Measurements from ENCODE around the gene SDHAF3.
"Not testable (repeated sequence)": the region's sequence is repeated elsewhere in the genome, so short reads cannot be mapped to it uniquely, and the experiment has no call there.

SDHAF3 gene

GRCh38 chr7:97096661-97097060 lies 20.8 kb upstream of the SDHAF3 start:
- Histone ChIP-seq H3K4me3 (ENCODE audit: low read length) (no peak overlapping the region), H3K9ac (ENCODE audit: low read length) (no peak overlapping the region), H3K27ac (ENCODE audit: low read depth, low read length) (no peak overlapping the region)

GRCh38 chr7:97104719-97105238 lies 12.7 kb upstream of the SDHAF3 start:
- no peaks in the 10 kb centered on the region for H3K4me1 ChIP-seq (ENCODE audit: control insufficient read depth, insufficient read depth, low read length)
- H3K9ac ChIP-seq (ENCODE audit: low read length), result no peak overlapping the region
- H3K27me3 ChIP-seq (ENCODE audit: control insufficient read depth, insufficient read depth, low read length), result no peaks in the 10 kb centered on the region
- no peaks in the 10 kb centered on the region for H3K36me3 ChIP-seq (ENCODE audit: control insufficient read depth, insufficient read depth, low read length)
- H3K27ac ChIP-seq (ENCODE audit: low read depth, low read length), result no peak overlapping the region
- H3K4me3 ChIP-seq (ENCODE audit: low read length), result no peak overlapping the region

More at GRCh38 chr7:97096661-97097060, 20.8 kb upstream of the SDHAF3 start:
- no peaks in the 10 kb centered on the region for H3K4me1 ChIP-seq (ENCODE audit: control insufficient read depth, insufficient read depth, low read length)
- H3K27me3 ChIP-seq (ENCODE audit: control insufficient read depth, insufficient read depth, low read length), result no peaks in the 10 kb centered on the region
- no peaks in the 10 kb centered on the region for H3K36me3 ChIP-seq (ENCODE audit: control insufficient read depth, insufficient read depth, low read length)

GRCh38 chr7:97107192-97107800 lies 10.2 kb upstream of the SDHAF3 start:
- Histone ChIP-seq H3K36me3 (ENCODE audit: control insufficient read depth, insufficient read depth, low read length) (no peaks in the 10 kb centered on the region), H3K27ac (ENCODE audit: low read depth, low read length) (no peak overlapping the region), H3K4me3 (ENCODE audit: low read length) (no peak overlapping the region), H3K9ac (ENCODE audit: low read length) (no peak overlapping the region), H3K4me1 (ENCODE audit: control insufficient read depth, insufficient read depth, low read length) (no peaks in the 10 kb centered on the region), H3K27me3 (ENCODE audit: control insufficient read depth, insufficient read depth, low read length) (no peaks in the 10 kb centered on the region)

GRCh38 chr7:97116308-97116707 lies 1.2 kb upstream of the SDHAF3 start:
- no peaks in the 10 kb centered on the region for H3K4me1 ChIP-seq (ENCODE audit: control insufficient read depth, insufficient read depth, low read length)
- no peaks in the 10 kb centered on the region for H3K27me3 ChIP-seq (ENCODE audit: control insufficient read depth, insufficient read depth, low read length)
- H3K9ac ChIP-seq (ENCODE audit: low read length), result no peak overlapping the region
- H3K36me3 ChIP-seq (ENCODE audit: control insufficient read depth, insufficient read depth, low read length), result peaks cover 2% of the 10 kb centered on the region
- H3K27ac ChIP-seq (ENCODE audit: low read depth, low read length), result no peak overlapping the region
- H3K4me3 ChIP-seq (ENCODE audit: low read length), result no peak overlapping the region

GRCh38 chr7:97117035-97117371 lies 495 bp upstream of the SDHAF3 start:
- peak overlapping the region; percentile 80 for H3K27ac ChIP-seq (ENCODE audit: low read depth, low read length)
- H3K9ac ChIP-seq (ENCODE audit: low read length), result no peak overlapping the region
- H3K27me3 ChIP-seq (ENCODE audit: control insufficient read depth, insufficient read depth, low read length), result no peaks in the 10 kb centered on the region
- peaks cover 2% of the 10 kb centered on the region for H3K36me3 ChIP-seq (ENCODE audit: control insufficient read depth, insufficient read depth, low read length)
- H3K4me3 ChIP-seq (ENCODE audit: low read length), result peak overlapping the region; percentile 100
- no peaks in the 10 kb centered on the region for H3K4me1 ChIP-seq (ENCODE audit: control insufficient read depth, insufficient read depth, low read length)

- peak overlapping the region; percentile 86 for H3K9ac ChIP-seq (ENCODE audit: low read length)
- no peaks in the 10 kb centered on the region for H3K4me1 ChIP-seq (ENCODE audit: control insufficient read depth, insufficient read depth, low read length)
- no peak overlapping the region for H3K27ac ChIP-seq (ENCODE audit: low read depth, low read length)
- H3K36me3 ChIP-seq (ENCODE audit: control insufficient read depth, insufficient read depth, low read length), result peaks cover 2% of the 10 kb centered on the region
- no peaks in the 10 kb centered on the region for H3K27me3 ChIP-seq (ENCODE audit: control insufficient read depth, insufficient read depth, low read length)
- H3K4me3 ChIP-seq (ENCODE audit: low read length), result peak overlapping the region; percentile 100
These were observed 914 bp downstream of the SDHAF3 start for GRCh38 chr7:97118306-97118917.

- Histone ChIP-seq H3K4me3 (ENCODE audit: low read length) (no peak overlapping the region), H3K27me3 (ENCODE audit: control insufficient read depth, insufficient read depth, low read length) (no peaks in the 10 kb centered on the region), H3K27ac (ENCODE audit: low read depth, low read length) (no peak overlapping the region)
These were observed 2.2 kb downstream of the SDHAF3 start for GRCh38 chr7:97119747-97120146.

GRCh38 chr7:97120713-97121457 lies 3.4 kb downstream of the SDHAF3 start:
- H3K27ac ChIP-seq (ENCODE audit: low read depth, low read length), result no peak overlapping the region
- peaks cover 2% of the 10 kb centered on the region for H3K36me3 ChIP-seq (ENCODE audit: control insufficient read depth, insufficient read depth, low read length)
- H3K9ac ChIP-seq (ENCODE audit: low read length), result no peak overlapping the region
- H3K4me3 ChIP-seq (ENCODE audit: low read length), result no peak overlapping the region
- H3K4me1 ChIP-seq (ENCODE audit: control insufficient read depth, insufficient read depth, low read length), result no peaks in the 10 kb centered on the region
- H3K27me3 ChIP-seq (ENCODE audit: control insufficient read depth, insufficient read depth, low read length), result no peaks in the 10 kb centered on the region

More at GRCh38 chr7:97119747-97120146, 2.2 kb downstream of the SDHAF3 start:
- no peak overlapping the region for H3K9ac ChIP-seq (ENCODE audit: low read length)
- peaks cover 2% of the 10 kb centered on the region for H3K36me3 ChIP-seq (ENCODE audit: control insufficient read depth, insufficient read depth, low read length)
- no peaks in the 10 kb centered on the region for H3K4me1 ChIP-seq (ENCODE audit: control insufficient read depth, insufficient read depth, low read length)

GRCh38 chr7:97123115-97123514 lies 5.6 kb downstream of the SDHAF3 start:
- H3K4me1 ChIP-seq (ENCODE audit: control insufficient read depth, insufficient read depth, low read length); H3K4me3 ChIP-seq (ENCODE audit: low read length): not testable (repeated sequence)

GRCh38 chr7:97126483-97127171 lies 9.1 kb downstream of the SDHAF3 start:
- H3K27me3 ChIP-seq (ENCODE audit: control insufficient read depth, insufficient read depth, low read length), result no peaks in the 10 kb centered on the region
- no peak overlapping the region for H3K27ac ChIP-seq (ENCODE audit: low read depth, low read length)
- no peak overlapping the region for H3K4me3 ChIP-seq (ENCODE audit: low read length)
- no peaks in the 10 kb centered on the region for H3K36me3 ChIP-seq (ENCODE audit: control insufficient read depth, insufficient read depth, low read length)
- H3K9ac ChIP-seq (ENCODE audit: low read length), result no peak overlapping the region
- no peaks in the 10 kb centered on the region for H3K4me1 ChIP-seq (ENCODE audit: control insufficient read depth, insufficient read depth, low read length)

More at GRCh38 chr7:97123115-97123514, 5.6 kb downstream of the SDHAF3 start:
- H3K36me3 ChIP-seq (ENCODE audit: control insufficient read depth, insufficient read depth, low read length); H3K9ac ChIP-seq (ENCODE audit: low read length); H3K27ac ChIP-seq (ENCODE audit: low read depth, low read length); H3K27me3 ChIP-seq (ENCODE audit: control insufficient read depth, insufficient read depth, low read length): not testable (repeated sequence)

- no peaks in the 10 kb centered on the region for H3K36me3 ChIP-seq (ENCODE audit: control insufficient read depth, insufficient read depth, low read length)
These were observed 11.2 kb downstream of the SDHAF3 start for GRCh38 chr7:97128736-97129135.

GRCh38 chr7:97130417-97131139 lies 13.1 kb downstream of the SDHAF3 start:
- no peaks in the 10 kb centered on the region for H3K27me3 ChIP-seq (ENCODE audit: control insufficient read depth, insufficient read depth, low read length)
- H3K4me3 ChIP-seq (ENCODE audit: low read length), result no peak overlapping the region
- no peak overlapping the region for H3K9ac ChIP-seq (ENCODE audit: low read length)
- H3K27ac ChIP-seq (ENCODE audit: low read depth, low read length), result no peak overlapping the region
- H3K36me3 ChIP-seq (ENCODE audit: control insufficient read depth, insufficient read depth, low read length), result no peaks in the 10 kb centered on the region
- no peaks in the 10 kb centered on the region for H3K4me1 ChIP-seq (ENCODE audit: control insufficient read depth, insufficient read depth, low read length)

More at GRCh38 chr7:97128736-97129135, 11.2 kb downstream of the SDHAF3 start:
- H3K27me3 ChIP-seq (ENCODE audit: control insufficient read depth, insufficient read depth, low read length), result no peaks in the 10 kb centered on the region
- no peaks in the 10 kb centered on the region for H3K4me1 ChIP-seq (ENCODE audit: control insufficient read depth, insufficient read depth, low read length)
- H3K9ac ChIP-seq (ENCODE audit: low read length), result no peak overlapping the region
- H3K27ac ChIP-seq (ENCODE audit: low read depth, low read length), result no peak overlapping the region
- H3K4me3 ChIP-seq (ENCODE audit: low read length), result no peak overlapping the region
